Stomach (tissue), 4 donors: Measurements from ENCODE around the gene PDCD4.

Source experiments
- CTCF ChIP-seq, 7 experiments: fragments of 450-650 bp in 4 of 7; fragments of 200-600 bp in 3 of 7; sonication (generic) in 3 of 7; IDR thresholded peaks; one replicate each; pipeline ENCODE4 v1.5.1; 2016 to 2019; ENCODE audit warnings: antibody characterized with exemption in 7 of 7, control low read depth in 2 of 7, mild to moderate bottlenecking in 1 of 7
- POLR2A ChIP-seq, 4 donors: fragments of 450-650 bp; IDR thresholded peaks; one replicate each; pipeline ENCODE4 v1.6.1; 2016; ENCODE audit warnings: antibody characterized with exemption in 4 of 4, control low read depth in 2 of 4, mild to moderate bottlenecking in 1 of 4, moderate library complexity in 1 of 4

GRCh38 chr10:110860576-110861241, 11.0 kb upstream of the PDCD4 start:
- no peak for TF ChIP-seq CTCF (IDR thresholded peaks at IDR 0.05)
- TF ChIP-seq POLR2A (IDR thresholded peaks at IDR 0.05): no peak
